Suppressor macrophage treated with lipopolysaccharide for 1 hour (primary cell): ENCODE results near the gene TRIM8.
"Not testable (repeated sequence)": the region's sequence is repeated elsewhere in the genome, so short reads cannot be mapped to it uniquely, and the experiment has no call there.

Experiments
- DNase-seq, 3 donors: peaks; one replicate each; pipeline ENCODE4 v3.0.0-alpha.2; 2020 to 2022

TRIM8 gene

DNA sequence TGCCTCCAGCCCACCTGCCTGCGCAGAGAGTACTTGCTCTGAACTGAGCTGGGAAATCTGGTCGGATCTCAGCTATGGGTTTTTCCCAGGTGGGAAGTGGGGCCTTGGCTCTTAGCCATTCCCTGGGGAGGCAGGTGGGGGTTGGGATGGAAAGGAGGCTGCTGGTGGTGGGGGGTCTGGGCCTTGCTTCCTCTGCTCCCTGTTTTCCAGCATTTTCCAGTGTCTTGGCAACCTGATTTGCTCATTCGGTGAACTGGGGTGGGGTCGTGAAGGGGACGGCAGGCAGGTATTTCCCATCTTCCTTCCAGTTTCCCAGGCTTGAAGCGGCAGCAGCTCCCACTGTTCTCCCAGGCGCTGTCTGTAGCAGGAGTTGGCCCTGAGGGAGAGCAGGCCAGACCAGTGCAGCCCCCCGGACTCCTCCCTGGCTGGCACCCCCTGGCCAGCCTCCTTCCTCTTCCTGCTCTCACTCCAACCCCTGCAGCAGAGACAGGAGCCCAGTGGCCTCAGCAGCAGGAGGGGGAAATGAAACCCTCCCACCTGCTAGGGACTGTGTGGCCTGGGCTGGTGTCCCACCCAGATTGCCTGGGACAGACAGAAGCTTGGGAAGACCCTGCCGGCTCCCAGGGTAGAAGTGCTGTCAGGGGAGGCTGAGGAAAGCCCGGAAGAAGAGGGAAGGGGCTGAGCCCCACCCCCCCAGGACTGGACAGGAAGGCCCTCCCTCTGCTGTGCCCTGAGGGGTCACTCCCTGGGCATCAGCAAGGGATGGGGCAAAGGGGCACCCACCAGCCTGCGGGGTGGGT, 6.6 kb downstream of the TRIM8 start:
- DNase-seq: peak in 2 of 3 donors; percentile 47 to 52

DNA sequence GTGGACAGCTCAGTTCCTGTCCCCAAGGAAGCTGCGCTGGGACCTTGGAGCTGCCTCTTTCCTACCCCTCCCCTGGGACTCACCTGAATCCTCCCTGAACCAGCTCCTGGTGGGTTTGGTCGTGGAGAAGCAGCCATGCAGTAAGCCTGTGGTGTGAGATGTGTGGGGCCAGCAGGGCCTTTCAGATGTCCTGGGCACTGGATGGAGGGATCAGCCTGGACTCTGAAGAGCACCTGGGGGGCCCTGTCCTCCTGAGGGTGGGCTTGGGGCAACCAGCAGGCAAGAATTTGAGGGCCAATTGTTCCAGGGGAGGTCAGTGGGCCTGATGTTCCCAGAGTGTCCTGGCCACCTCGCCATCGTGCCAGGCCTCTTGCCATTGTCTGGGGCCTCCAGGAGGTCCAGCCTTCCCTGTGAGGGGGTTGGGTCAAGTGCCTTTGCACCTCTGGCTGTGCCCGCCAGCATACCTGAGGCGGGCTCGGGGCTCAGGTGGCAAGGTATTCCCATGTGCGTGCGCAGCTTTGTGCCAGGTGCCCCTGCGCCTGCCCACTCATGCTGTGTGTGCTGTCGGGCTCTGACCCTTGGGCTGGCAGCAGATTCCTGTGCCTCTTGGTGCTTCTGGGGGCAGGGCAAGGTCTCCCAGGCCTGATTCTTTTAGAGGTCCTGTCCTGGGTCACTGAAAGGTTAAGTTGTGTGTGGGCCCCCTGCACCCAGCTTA, 7.3 kb downstream of the TRIM8 start:
- DNase-seq: no peak

DNA sequence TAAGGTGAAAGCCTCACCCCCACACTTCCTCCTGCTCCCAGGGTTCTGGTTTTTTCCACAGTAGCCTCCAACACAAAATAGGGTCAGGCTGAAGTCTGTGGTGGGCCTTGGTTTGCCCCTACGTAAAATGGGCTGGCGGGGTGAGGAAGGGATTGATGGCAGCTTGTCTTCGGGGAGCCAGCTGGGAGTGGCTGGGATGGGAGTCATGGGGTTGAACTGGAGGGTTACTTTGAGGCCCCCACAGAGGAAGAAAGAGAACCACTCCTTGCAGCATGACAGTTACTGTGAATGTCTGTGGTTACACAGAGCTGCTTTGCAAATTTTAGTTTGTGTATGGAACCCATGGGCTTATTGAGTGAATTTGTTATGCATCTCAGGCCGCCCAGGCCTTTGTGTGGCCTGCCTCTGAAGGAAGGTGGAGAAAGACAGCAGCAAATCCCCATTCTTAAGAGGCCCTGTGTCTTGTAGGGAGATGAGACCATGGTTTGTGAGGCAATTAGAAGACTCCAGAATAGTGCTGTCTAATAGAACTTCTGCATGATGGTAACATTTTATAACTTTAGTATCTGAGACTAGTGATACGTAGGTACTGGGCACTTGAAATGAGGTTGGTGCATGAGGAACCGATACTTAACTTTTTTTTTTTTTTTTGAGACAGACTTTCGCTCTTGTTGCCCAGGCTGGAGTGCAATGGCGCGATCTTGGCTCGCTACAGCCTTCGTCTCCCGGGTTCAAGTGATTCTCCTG, 8.1 kb downstream of the TRIM8 start:
- DNase-seq: peak in 2 of 3 donors; percentile 31 to 45

DNA sequence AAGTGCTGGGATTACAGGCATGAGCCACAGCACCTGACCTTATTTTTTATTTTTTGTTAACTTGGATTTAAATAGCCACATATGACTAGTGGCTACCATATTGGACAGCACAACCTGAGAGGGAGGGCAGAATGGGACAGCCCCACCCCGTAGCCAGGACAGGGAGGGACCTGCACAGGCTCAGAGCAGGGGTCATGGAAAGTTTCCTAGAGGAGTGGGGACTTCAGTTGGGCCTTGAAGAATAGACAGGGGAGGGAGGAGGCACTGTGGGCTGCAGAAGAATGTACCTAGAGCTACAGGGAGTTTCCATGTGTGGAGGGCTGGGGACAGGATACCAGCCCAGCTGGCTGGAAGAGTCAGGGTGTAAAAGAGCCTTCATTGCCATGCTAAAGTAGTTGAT, 8.8 kb downstream of the TRIM8 start:
- no peak for DNase-seq

DNA sequence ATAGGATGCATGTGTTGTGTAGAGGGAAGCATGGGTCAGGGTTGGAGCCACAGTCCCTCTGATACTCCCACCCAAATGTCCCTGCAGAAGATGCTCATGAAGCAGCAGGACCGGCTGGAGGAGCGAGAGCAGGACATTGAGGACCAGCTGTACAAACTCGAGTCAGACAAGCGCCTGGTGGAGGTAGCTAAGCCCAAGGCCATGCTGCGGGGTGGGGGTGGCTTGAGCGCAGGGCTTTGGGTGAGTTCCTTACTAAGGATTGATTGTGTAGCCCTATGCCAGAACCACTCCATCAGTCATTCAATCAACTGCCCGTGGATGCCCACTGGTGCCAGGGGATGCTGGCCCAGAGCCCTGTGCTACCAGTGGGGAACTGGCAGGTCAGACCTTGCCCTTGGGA, 10.3 kb downstream of the TRIM8 start:
- DNase-seq: no peak

DNA sequence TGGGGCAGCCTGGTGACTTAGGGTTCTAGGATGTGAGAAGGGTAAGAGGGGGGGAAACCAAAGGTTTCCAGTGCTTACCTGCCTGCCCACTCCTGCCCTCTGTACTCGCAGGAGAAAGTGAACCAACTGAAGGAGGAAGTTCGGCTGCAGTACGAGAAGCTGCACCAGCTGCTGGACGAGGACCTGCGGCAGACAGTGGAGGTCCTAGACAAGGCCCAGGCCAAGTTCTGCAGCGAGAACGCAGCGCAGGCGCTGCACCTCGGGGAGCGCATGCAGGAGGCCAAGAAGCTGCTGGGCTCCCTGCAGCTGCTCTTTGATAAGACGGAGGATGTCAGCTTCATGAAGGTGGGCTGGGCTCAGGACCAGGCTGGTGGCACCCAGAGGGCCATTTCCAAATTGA, 10.7 kb downstream of the TRIM8 start:
- DNase-seq: no peak

DNA sequence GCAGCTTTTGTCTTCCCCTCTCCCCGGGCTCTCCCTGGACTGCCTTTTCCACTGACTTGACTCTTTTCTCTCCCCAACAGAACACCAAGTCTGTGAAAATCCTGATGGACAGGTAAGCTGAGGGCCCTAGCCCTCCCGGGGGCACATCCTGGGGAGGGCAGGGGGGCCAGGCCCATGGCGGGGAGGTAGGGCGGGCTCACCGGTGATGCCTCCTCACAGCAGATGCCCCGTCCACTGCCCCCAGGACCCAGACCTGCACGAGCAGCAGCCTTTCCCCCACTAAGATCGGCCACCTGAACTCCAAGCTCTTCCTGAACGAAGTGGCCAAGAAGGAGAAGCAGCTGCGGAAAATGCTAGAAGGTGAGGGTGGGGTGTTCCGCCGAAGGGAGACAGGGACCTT, 11.7 kb downstream of the TRIM8 start:
- DNase-seq: no peak

DNA sequence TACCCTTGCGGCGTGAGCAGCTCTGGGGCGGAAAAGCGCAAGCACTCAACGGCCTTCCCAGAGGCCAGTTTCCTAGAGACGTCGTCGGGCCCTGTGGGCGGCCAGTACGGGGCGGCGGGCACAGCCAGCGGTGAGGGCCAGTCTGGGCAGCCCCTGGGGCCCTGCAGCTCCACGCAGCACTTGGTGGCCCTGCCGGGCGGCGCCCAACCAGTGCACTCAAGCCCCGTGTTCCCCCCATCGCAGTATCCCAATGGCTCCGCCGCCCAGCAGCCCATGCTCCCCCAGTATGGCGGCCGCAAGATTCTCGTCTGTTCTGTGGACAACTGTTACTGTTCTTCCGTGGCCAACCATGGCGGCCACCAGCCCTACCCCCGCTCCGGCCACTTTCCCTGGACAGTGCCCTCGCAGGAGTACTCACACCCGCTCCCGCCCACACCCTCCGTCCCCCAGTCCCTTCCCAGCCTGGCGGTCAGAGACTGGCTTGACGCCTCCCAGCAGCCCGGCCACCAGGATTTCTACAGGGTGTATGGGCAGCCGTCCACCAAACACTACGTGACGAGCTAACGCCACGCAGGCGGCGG, 12.6 kb downstream of the TRIM8 start:
- DNase-seq: no peak

DNA sequence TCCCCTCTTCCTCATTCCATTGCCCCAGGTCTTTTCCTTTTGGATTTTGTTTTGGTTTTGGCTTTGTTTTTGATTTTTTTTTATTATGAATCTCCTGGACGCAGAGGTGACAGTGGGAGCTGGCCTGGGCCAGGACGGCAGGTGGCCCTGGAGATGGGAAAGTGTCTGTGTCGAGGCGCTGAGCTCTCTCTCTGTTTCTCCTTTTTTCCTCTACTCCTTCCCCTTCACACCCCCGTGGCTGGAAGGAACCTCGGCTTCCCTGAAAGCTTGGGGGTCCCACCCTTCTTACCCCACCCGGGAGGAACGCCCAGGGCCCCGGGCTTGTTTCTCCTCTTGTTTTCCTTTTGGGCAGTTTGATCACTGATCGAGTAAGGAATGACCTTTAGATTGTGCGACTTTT, 13.2 kb downstream of the TRIM8 start:
- DNase-seq: no peak

DNA sequence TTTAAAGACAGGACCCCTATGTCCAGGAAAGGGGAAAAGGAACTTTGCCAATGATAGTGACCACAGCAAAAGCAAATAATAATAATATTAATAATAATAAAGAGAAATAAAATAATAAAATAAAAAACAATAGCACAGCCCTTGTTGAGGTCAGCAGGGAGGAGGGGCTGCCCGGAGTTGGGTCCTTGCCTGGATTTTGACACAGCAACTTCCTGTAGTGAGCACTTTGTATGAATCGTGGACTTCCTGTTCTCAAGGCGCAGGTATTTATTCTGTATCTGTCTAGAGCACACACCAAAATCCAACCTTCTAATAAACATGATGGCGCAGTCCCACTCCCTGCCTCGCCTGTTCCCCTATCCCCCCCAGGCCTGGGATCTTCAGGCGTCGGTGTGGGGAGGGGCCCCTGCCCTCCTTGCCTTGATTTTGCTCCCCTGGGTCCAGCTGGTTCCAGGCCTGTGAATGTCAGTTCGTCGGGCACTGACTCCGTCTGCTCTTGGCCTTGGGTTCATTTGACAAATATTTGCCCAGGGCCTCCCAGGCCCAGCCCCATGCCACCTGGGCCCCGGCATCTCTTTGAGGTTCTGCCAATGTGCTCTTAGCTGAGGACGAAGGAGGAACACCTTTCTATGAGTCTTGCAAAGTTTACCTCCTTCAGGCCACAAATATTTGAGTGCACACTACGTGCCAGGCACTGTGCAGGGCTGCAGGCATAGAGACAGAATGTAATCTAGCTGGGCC, 13.9 kb downstream of the TRIM8 start:
- peak in 1 of 3 donors; percentile 32 for DNase-seq

DNA sequence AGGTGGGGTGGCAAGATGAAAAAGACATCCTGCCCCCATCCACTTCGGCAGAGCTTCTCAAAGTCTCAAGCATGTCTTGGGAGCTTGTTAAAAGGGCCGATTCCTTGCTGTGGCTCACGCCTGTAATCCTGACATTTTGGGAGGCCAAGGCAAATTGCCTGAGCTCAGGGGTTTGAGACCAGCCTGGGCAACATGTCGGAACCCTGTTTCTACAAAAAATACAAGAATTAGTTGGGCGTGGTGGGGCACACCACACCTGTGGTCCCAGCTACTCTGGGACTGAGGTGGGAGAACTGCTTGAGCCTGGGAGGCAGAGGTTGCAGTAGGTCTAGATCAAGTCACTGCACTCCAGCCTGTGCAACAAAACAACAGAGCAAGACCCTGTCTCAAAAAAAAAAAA, 14.5 kb downstream of the TRIM8 start:
- no peak for DNase-seq

DNA sequence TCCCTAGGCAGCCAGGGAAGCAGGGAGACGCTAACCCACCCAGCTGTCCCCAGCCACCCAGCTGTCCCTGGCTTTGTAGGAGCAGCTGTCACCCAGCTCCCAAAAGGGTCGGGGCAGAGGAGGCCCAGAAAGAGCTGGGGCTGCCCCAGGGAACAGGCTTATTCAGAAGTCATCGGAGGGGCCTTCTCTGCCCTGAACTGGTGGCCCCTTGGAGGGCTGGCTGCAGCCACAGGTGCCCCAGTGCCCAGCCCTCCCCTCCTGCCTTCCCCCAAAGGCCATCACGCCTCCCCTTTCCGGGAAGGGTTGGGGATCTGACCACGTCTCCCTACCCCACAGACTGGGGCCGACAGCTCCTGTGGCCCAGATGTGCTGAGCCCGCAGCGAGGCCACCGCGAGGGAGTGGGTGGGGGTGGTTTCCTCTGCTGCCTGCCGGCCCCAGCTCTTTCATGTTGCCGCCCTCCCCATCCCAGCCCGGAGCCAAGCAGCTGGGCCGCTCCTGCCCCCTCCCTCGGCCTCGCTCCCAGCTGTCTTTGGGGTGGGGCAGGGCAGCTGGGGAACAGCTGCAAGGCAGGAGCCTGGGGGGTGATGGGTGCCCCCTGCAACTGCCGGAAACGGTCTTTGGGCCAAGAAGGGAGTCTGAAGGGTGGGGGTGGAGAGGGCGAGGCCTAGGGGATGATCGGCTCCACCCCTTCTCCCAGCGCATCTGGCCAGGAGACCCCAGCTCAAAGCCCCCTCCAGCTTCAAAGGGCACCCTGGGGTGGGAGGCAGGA, 16.8 kb downstream of the TRIM8 start:
- DNase-seq: peak; percentile 76 to 89 (median 77)

DNA sequence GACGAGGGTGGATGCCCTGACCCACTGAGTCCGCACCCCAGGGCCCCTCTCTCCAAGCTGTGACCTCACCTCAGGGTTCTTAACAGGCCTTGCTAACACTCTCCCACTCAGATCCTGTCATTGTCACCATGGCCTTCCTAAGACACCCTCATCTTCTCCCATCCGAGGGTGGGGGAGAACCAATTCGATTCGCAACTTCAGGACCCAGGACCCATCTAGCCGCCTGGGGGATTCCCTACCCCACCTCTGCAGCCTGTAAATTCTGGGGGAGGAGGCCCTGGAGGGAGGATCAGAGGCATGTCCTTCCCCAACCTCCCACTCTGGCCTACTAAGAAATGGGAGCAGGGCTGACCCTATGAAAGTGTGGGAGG, 17.4 kb downstream of the TRIM8 start:
- DNase-seq: peak; percentile 79 to 84 (median 84)

DNA sequence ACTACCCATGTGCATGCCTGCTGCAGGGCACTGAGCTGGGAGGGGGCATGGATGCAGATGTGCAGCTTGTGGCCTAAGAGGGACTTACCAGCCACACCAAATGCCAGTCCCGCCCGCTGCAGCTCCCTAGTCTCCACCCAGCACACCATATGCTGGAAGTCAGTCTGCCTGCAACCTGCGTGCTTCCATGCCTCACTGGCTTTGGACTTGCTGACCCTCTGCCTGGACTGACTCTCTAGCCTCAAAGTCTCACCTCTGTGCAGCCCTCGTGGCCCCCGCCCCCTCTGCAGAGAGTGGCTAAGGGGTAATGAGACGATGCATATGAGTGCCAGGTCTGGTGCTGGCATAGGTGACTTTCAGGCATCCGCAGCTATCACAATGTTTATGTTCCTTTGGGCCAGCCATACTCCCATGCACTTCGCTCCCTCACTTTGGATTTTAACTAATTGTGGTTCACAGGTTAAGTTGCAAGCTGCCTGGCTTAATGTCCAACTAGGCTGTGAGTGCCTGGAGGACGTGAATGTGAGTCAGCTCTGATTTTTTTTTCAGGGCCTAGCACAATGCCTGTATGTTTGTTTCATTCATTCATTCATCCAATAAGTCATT, 21.7 kb downstream of the TRIM8 start:
- DNase-seq: no peak

DNA sequence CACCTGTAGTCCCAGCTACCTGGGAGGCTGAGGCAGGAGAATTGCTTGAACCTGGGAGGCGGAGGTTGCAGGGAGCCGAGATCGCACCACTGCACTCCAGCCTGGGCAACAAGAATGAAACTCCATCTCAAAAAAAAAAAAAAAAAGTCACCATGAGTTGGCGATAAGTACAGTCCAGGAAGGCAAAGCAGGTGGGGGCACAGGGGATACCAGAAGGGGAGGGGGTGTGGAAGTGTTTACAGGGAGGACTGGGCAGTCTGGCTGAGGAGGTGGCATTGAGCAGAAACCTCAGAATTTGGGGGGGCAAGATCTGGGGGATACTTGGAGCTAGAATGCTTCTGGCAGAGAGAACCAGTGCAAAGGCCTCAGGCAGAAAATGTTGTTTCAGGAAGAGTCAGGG, 23.1 kb downstream of the TRIM8 start:
- DNase-seq: not testable (repeated sequence)

DNA sequence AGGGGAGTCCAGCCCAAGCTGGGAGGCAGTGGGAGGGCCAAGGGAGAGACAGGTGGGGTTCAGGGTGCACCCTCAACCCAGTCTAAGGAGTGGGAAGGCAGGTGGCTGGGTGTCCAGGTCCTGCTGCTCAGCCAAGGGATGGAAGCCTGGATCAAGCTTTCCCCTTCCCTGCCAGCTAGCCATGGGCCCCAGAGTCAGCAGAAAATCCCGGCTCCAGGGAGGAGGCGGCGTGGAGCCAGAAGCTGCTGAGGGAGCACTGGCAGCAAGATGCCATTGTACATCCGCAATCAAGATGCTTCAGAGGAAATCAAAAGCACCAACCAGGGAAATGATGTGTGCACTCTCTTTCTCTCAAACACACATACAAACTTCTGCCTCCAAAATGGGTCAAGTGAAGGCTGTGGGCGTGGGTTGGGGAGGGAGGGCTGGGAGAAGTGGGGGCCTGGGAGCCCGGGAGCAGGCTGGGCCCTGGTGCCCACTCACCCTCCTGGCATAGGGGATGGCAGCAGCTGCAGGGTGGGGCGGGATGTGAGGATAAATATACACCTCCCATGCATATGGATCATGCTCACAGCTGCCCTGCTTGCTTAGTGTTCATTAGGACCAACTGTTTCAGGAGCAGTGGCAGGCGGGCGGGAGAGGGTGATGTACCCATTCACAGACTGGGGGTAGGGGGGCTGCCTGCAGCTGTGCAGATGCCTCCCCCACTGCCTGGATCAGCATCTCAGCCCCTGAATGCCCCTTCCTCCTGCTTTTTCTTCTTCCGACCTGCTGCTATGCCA, 24.2 kb downstream of the TRIM8 start:
- no peak for DNase-seq

DNA sequence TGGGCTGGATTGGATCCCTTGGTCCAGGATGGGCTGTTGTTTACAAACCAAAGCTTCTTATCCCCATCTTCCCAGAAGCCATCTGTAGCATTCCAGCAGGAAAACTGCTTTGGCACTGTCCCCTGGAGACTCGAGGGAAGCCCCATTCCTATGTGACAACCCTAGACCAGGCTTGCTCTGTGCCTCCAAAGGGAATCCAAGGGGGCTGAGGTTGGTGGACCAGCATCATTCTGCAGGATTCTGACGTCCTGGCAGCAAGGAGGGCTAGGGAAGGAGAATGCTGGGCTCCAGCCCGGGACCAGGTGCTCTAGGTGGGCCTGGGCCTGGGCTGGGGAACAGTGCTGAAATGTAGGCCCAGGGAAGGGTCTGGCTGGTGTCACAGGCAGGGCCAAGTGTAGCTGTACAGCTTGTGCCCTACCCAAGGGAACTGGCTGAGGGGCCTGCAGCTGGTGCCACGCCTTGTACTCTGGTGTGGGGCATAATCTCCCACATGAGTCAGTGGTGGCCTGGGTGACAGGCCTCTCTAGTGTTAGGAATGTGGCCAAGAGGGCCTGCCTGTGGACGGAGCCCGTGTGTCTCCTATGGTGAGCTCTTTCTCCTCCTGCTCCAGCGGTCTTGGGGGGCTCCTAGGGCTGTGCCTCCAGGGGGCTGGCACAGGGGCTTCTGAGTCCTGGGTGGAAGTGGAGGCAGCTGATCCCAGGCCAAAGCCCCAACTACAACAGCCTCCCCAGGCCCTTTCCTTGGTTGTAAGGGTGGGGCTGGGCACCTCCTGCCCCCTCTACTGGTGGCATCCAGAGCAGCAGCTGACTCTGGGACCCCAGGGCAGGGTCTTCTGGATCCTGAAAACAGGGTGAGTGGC, 25.2 kb downstream of the TRIM8 start:
- DNase-seq: peak in 2 of 3 donors; percentile 40 to 50

DNA sequence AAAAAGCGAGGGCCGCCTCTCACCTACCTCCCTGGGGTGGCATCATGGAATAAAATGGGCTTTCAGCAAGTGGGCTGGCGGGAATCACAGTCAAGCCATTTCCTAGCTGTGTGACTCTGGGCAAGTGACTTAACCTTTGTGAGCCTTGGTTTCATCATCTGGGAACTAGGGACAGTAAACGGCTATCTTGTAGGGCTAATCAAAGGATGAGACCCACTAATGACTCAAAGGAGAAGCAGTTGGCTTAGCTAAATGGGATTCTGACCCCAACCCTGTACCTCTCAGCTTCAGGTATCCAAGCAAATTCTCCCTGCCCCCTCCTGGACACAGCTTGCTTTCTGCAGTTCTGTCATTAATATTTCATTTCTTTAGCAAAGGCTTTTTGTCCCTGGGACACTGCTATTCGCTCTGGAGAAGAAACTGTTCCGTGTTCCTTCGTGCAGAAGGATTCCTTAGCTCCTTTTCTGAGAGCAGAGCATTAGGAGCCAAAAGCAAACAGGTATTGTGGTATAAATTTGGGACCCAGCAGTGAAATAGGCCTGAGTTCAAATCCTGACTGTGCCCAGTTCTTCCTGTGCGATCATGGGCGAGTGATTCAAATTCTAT, 25.9 kb downstream of the TRIM8 start:
- DNase-seq: peak in 2 of 3 donors; percentile 48 to 58

DNA sequence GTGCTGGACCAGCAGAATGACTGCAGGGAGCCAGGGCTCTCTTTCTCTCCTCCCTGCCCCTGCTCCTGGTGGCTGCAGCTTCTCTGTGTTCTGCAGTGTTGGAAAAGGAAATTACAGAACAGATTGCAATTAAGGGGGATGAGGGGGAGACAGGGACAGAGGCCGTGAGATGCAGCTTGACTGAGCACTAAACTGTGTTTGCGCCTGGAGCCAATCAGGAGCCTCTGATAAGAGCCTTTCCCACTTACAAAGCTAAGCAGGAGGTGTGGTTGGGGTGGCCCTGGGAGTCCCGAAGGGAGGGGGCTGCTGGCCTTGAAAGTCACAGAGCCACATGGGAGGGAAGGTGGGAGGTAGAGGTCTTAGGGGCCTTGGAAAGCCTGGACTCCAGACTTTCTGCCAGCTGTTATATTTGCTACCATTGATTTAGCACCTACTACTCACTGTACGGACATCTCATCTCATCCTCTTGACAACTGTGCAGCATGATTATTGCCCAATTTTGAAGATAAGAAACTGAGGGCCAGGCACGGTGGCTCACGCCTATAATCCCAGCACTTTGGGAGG, 26.7 kb downstream of the TRIM8 start:
- no peak for DNase-seq
